WTC11 (cell line): Measurements from ENCODE around the gene TRIM17. TPM values are rescaled to one million over a fixed set of nuclear protein-coding genes. Genes with fewer than 3 reads are reported as not detected.

Experiments
- ATAC-seq: fragments of 200-7000 bp; cut with Tn5 transposase; 2 replicates; pipeline ENCODE4 v1.10.0; 2021; ENCODE audit warnings: mild to moderate bottlenecking, moderate library complexity
- CTCF ChIA-PET: fragments of 300-600 bp; sonication (Branson Sonifier 250); formaldehyde crosslinking; loops from one replicate; lab custom pipeline; 2021; ENCODE audit warnings: antibody characterized with exemption; lab: Charles Lee
- POLR2A ChIA-PET: fragments of 350-600 bp; sonication (Branson Sonifier 250); formaldehyde crosslinking; loops from one replicate; lab custom pipeline; 2021; ENCODE audit warnings: antibody characterized with exemption; lab: Charles Lee
- DNase-seq: peaks from one replicate; pipeline ENCODE4 v3.0.0; 2021; ENCODE audit warnings: low spot score
- H3K27ac Mint-ChIP-seq: 2 replicates; pipeline ENCODE4 v1.8.0; 2021; ENCODE audit warnings: mixed read lengths
- H3K27me3 Mint-ChIP-seq: 2 replicates; pipeline ENCODE4 v1.8.0; 2021; ENCODE audit warnings: low read depth, mild to moderate bottlenecking, moderate library complexity, mixed read lengths
- H3K36me3 Mint-ChIP-seq: 2 replicates; pipeline ENCODE4 v1.8.0; 2021; ENCODE audit warnings: mixed read lengths
- H3K4me1 Mint-ChIP-seq: 2 replicates; pipeline ENCODE4 v1.8.0; 2022; ENCODE audit warnings: mixed read lengths
- H3K4me3 Mint-ChIP-seq: 2 replicates; pipeline ENCODE4 v1.8.0; 2021; ENCODE audit warnings: mild to moderate bottlenecking, moderate library complexity, mixed read lengths
- H3K9me3 Mint-ChIP-seq: 2 replicates; pipeline ENCODE4 v1.8.0; 2021; ENCODE audit warnings: mixed read lengths
- AR ChIP-seq: fragments of 250-450 bp; sonication (Bioruptor Pico); IDR thresholded peaks from 2 replicates; pipeline ENCODE4 v1.9.0; 2021; ENCODE audit warnings: mild to moderate bottlenecking
- ATF1 ChIP-seq: sonication (generic); formaldehyde crosslinking; IDR thresholded peaks from 2 replicates; pipeline ENCODE4 v1.8.1; 2023; ENCODE audit warnings: mild to moderate bottlenecking, moderate library complexity, missing genetic modification reagents
- CREM ChIP-seq: sonication (generic); formaldehyde crosslinking; IDR thresholded peaks from 2 replicates; pipeline ENCODE4 v1.8.1; 2022; ENCODE audit warnings: mild to moderate bottlenecking, missing genetic modification reagents, moderate library complexity
- CTCF ChIP-seq: fragments of 200-600 bp; IDR thresholded peaks from 2 replicates; pipeline ENCODE4 v1.8.0; 2022; ENCODE audit warnings: antibody characterized with exemption
- E2F1 ChIP-seq: sonication (generic); formaldehyde crosslinking; IDR thresholded peaks from 2 replicates; pipeline ENCODE4 v1.8.0; 2022; ENCODE audit warnings: mild to moderate bottlenecking, missing genetic modification reagents
- FOXK1 ChIP-seq: sonication (generic); formaldehyde crosslinking; IDR thresholded peaks from 2 replicates; pipeline ENCODE4 v1.8.0; 2022; ENCODE audit warnings: mild to moderate bottlenecking, moderate library complexity, missing genetic modification reagents
- IRF2 ChIP-seq: sonication (generic); formaldehyde crosslinking; IDR thresholded peaks from 2 replicates; pipeline ENCODE4 v1.8.0; 2022; ENCODE audit warnings: low read depth, missing genetic modification reagents, borderline replicate concordance
- JAZF1 ChIP-seq: fragments of 250-450 bp; sonication (Bioruptor Pico); IDR thresholded peaks from 2 replicates; pipeline ENCODE4 v1.9.0; 2021; ENCODE audit warnings: moderate library complexity, mild to moderate bottlenecking, inconsistent platforms
- MLX ChIP-seq: sonication (generic); formaldehyde crosslinking; IDR thresholded peaks from 2 replicates; pipeline ENCODE4 v1.8.1; 2023; ENCODE audit warnings: mild to moderate bottlenecking, missing genetic modification reagents, moderate library complexity
- MYBL2 ChIP-seq: sonication (generic); formaldehyde crosslinking; IDR thresholded peaks from 2 replicates; pipeline ENCODE4 v1.8.1; 2023; ENCODE audit warnings: mild to moderate bottlenecking, moderate library complexity, missing genetic modification reagents
- PRRX2 ChIP-seq: fragments of 250-450 bp; sonication (Bioruptor Pico); IDR thresholded peaks from 2 replicates; pipeline ENCODE4 v1.8.0; 2021; ENCODE audit warnings: mild to moderate bottlenecking
- SMAD4 ChIP-seq: sonication (generic); formaldehyde crosslinking; IDR thresholded peaks from 2 replicates; pipeline ENCODE4 v1.8.0; 2022; ENCODE audit warnings: mild to moderate bottlenecking, missing genetic modification reagents
- TCF7 ChIP-seq: sonication (generic); formaldehyde crosslinking; IDR thresholded peaks from 2 replicates; pipeline ENCODE4 v1.8.0; 2022; ENCODE audit warnings: mild to moderate bottlenecking, low read depth, missing genetic modification reagents, moderate library complexity
- USF1 ChIP-seq: sonication (generic); formaldehyde crosslinking; IDR thresholded peaks from 2 replicates; pipeline ENCODE4 v1.8.0; 2022; ENCODE audit warnings: mild to moderate bottlenecking, missing genetic modification reagents
- ZNF317 ChIP-seq: sonication (generic); formaldehyde crosslinking; IDR thresholded peaks from 2 replicates; pipeline ENCODE4 v1.8.1; 2023; ENCODE audit warnings: low read depth, mild to moderate bottlenecking, moderate library complexity, missing genetic modification reagents, borderline replicate concordance
- ZNF423 ChIP-seq: fragments of 250-450 bp; sonication (Bioruptor Pico); IDR thresholded peaks from 2 replicates; pipeline ENCODE4 v2.1.2; 2022; ENCODE audit warnings: mild to moderate bottlenecking, moderate library complexity
- ZSCAN18 ChIP-seq: fragments of 250-450 bp; sonication (Bioruptor Pico); IDR thresholded peaks from 2 replicates; pipeline ENCODE4 v2.1.2; 2022; ENCODE audit warnings: mild to moderate bottlenecking, moderate library complexity
- total RNA-seq: library from RNA; stranded (reverse); gene quantifications from 3 replicates; pipeline ENCODE4 v1.2.3, GENCODE V29; 2021

TRIM17 gene
- total RNA-seq, 1 experiment from 2014 or later: 2.6 TPM

GRCh38 chr1:228383773-228384172 lies 32.9 kb downstream of the TRIM17 start:
- TF ChIP-seq ZNF423 (CRISPR knock-in tag): no peak
- TF ChIP-seq IRF2 (CRISPR knock-in tag): no peak
- TF ChIP-seq CTCF: no peak
- TF ChIP-seq ATF1: no peak
- no peak for TF ChIP-seq FOXK1
- no peak for TF ChIP-seq MLX (CRISPR knock-in tag)
- TF ChIP-seq TCF7 (CRISPR knock-in tag): no peak
- TF ChIP-seq MYBL2 (CRISPR knock-in tag): no peak
- no peak for TF ChIP-seq AR (CRISPR knock-in tag)
- TF ChIP-seq ZSCAN18 (CRISPR knock-in tag): no peak
- no peak for TF ChIP-seq USF1
- TF ChIP-seq JAZF1: no peak
- TF ChIP-seq SMAD4 (CRISPR knock-in tag): no peak
- no peak for TF ChIP-seq CREM (CRISPR knock-in tag)
- no peak for TF ChIP-seq PRRX2 (CRISPR knock-in tag)
- TF ChIP-seq ZNF317: no peak
- no peak for DNase-seq
- ChIA-PET CTCF (no interaction called here), POLR2A (no interaction called here)
- H3K9me3 Mint-ChIP-seq: no peaks in the 10 kb centered on the region
- peaks cover 64% of the 10 kb centered on the region for H3K27me3 Mint-ChIP-seq
- peaks cover 10% of the 10 kb centered on the region for H3K4me1 Mint-ChIP-seq
- H3K36me3 Mint-ChIP-seq: no peaks in the 10 kb centered on the region
- no peak for ATAC-seq
- no peak overlapping the region for H3K4me3 Mint-ChIP-seq
- H3K27ac Mint-ChIP-seq: no peak overlapping the region

- ATAC-seq: no peak
- Mint-ChIP-seq H3K9me3 (no peaks in the 10 kb centered on the region), H3K27ac (no peak overlapping the region)
- ChIA-PET POLR2A (no interaction called here), CTCF (no interaction called here)
- TF ChIP-seq E2F1: no peak
- TF ChIP-seq, all 79 proteins: peak for 0
- Mint-ChIP-seq H3K4me1 (peaks cover 12% of the 10 kb centered on the region), H3K36me3 (no peaks in the 10 kb centered on the region), H3K4me3 (no peak overlapping the region), H3K27me3 (peaks cover 61% of the 10 kb centered on the region)
- no peak for DNase-seq
Measured at GRCh38 chr1:228381356-228381755, 35.3 kb downstream of the TRIM17 start.
